ENCODE measurements around the gene C2orf49.
A peak's percentile ranks its signal among the peaks of the same experiment; 100 is the strongest.

C2orf49 gene

GRCh38 chr2:105364436-105365139 lies 27.2 kb downstream of the C2orf49 start:
- no peak for DNase-seq

DNA sequence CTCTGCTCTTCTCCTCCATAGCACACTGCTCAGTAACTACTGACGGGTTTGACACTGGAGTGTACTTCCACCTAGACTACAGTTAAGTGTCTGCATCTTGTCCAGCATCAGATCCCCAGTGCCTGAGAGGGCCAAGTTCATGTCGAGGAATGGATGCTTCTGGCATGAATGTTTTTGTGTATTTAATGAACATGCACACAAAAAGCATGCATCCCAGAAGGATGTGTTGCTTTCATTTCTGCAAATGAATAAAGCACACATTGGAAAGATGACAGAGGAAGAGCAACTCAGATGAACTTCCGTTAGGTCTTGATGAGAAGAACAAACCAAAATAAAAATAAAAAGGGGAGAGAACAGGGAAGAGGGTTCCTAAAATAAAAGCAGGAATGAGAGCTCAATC lies 27.9 kb downstream of the C2orf49 start:
- no peak for DNase-seq

DNA sequence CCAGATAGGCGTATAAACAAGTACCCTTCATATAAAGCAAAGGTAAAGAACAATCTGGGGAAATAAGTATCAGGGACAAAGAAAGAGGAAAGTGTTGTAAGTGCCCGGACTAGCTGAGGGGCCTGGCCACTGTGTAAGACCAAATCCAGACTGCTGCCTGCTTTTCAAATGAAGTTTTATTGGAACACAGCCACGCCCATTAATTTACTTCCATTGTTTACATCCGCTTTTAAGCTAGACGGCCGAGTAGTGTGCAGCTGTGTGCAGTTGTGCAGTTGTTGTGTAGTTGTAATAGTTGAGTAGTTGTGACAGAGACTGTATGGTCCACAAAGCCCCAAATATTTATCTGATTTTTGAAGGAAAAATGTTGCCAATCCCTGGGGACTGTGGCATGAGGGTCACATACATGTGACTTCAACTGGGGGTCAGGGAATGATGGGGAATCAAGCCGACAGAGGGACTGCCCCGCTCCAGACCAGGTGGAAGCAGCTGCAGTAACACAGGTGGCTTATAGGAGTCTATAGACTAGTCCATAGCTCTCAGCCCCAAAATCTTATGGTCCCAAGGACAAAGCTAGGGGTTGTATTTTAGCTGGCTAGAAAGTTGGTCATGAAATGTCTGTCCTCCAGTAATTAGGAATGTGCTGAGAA lies 31.5 kb downstream of the C2orf49 start:
- no peak for DNase-seq

GRCh38 chr2:105369777-105370690 lies 32.7 kb downstream of the C2orf49 start:
- peak; percentile 86 for DNase-seq

- no peak for DNase-seq
These were observed 33.8 kb downstream of the C2orf49 start for GRCh38 chr2:105371156-105371555.

DNA sequence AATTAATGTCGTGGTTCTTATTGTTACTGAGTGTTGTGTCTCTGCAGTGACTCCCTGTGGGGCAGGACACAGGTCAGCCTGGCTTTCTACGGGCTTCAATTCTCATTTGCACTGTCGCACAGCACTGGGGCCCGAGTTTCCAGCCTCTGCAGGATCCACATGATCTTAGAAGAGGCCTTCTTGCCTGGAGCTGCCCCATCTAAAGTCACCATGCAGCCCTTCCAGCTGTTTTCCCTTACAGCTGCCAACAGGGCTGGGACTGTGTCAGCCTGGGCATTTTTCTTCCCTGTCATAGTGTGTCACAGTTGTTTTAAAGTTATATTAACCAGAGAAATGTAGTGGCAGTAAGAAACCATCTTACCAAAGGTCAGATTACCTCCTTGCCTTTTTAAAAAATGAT lies 34.5 kb downstream of the C2orf49 start:
- DNase-seq, result no peak

DNA sequence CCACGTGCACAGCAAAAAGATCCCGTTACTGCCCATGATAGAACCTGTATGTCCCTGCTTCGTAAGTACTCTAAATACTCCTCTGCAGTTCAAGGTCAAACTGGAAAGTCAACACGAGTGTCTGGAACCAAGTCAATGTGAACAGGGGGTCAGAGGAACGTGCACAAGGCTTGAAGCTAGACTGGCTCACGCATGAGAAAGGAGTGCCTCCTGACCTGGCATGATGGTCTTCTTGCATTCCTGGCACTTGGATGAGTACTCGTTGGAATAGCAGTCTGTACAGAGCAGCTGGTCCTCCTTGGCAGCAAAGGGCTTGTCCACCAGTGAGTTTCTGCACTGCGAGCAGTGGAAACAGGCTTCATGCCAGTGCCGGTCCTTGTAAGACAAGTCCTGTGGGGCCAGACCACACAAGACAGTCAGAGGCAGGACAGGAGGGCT lies 36.0 kb downstream of the C2orf49 start:
- no peak for DNase-seq

- no peak for DNase-seq
These were observed 36.6 kb downstream of the C2orf49 start for GRCh38 chr2:105373895-105374401.

DNA sequence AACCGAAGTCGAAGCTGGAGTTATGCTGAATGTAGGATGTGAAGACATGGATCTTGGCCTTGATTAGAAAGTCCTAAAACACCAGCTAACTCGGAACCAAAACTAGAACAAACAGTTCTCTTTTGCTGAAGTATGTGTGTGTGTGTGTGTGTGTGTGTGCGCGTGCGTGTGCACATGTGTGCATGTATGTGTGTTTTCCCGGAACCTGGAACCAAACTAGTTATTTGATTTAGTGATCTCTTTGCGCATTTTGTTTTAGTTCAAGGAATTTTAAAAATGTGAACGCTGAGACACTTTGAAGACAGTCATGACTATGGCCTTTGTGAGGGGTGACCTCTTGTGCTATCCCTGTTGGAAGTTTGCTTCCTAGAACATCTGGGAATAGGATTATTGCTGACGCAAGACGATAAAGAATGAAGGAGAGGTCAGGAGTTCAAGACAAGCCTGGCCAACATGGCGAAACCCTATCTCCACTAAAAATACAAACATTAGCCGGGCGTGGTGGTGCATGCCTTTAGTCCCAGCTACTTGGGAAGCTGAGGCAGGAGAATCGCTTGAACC lies 37.7 kb downstream of the C2orf49 start:
- DNase-seq, result no peak

DNA sequence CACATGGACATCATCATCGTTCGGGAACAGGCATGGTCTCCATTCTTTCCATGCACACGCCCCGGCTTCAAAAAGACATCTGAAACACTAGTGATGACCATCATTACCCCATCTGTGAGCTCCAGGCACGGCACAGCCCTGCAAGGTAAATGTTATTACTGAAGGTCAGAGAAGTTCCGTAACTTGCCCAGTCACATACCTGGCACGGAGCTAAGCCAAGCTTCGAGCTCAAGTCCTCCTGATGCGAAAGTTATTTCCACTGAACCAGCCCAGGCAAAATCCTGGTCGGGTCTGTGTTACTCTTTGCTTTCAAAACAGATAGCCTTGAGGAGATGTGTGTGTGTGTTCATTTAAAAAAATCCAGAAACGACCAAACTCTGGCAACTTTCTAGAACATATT lies 38.7 kb downstream of the C2orf49 start:
- DNase-seq, result no peak

GRCh38 chr2:105376789-105377240 lies 39.5 kb downstream of the C2orf49 start:
- no peak for DNase-seq

GRCh38 chr2:105377871-105378270 lies 40.5 kb downstream of the C2orf49 start:
- no peak for DNase-seq

GRCh38 chr2:105378276-105378840 lies 41.0 kb downstream of the C2orf49 start:
- no peak for DNase-seq

- DNase-seq, result no peak
These were observed 41.6 kb downstream of the C2orf49 start for GRCh38 chr2:105378921-105379383.

DNA sequence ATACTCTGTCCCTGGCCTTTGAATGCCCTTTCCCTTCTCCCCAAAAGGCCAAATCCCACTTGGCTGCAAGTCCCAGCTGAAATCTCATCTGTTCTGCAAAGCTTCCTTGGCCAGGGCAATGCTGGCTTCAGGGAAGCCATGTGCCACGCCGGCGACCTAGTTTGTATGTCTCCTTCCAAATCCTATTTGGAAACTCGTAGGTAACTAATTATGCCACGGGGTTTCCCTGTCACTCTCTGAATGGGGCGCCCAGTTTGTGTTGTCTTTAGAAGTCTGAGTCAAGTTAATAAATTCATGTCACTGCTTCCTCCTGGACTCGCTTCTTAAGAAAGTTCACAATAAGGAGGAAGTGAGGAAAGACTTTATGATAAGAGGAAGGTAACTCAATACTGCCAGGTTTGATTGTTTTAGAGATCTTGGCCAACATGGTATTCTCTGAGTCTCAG lies 42.4 kb downstream of the C2orf49 start:
- DNase-seq, result no peak

GRCh38 chr2:105380432-105381100 lies 43.2 kb downstream of the C2orf49 start:
- DNase-seq, result no peak

- no peak for DNase-seq
These were observed 43.8 kb downstream of the C2orf49 start for GRCh38 chr2:105381101-105381668.

GRCh38 chr2:105382177-105382576 lies 44.8 kb downstream of the C2orf49 start:
- DNase-seq, result no peak

DNA sequence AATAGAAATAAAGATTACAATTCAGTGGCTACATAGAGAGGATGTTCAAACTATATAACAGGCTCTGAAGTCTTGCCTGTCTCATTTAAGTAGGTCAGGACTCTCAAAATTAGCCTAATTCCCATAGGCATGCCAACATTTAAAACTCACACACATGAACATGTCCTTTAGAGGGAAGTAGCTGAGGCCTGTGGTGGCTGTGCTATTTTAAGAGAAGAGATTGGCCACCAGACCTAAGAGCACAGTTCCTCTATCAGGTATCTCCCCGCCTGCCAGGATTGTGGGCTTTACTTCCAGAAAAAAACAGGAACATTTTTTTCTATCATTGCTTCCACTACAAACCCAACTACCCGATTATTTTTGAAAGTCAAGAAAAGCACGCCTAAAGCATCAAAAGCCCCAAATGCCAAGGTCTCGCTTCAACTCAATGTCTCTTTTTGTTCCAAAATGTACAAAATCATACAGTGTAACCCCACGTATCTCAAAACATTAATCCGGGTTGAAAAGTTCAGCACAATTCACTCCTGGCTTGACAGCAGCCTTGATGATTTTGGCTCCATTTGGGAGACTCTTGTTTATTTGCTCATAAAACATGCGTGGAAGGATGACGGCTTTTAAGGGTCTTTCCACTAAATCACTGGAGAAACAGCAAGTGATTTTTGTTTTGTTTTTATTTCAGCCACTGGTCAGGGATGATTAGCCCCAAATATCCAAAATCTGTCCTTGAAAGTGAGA lies 46.3 kb downstream of the C2orf49 start:
- DNase-seq, result no peak

DNA sequence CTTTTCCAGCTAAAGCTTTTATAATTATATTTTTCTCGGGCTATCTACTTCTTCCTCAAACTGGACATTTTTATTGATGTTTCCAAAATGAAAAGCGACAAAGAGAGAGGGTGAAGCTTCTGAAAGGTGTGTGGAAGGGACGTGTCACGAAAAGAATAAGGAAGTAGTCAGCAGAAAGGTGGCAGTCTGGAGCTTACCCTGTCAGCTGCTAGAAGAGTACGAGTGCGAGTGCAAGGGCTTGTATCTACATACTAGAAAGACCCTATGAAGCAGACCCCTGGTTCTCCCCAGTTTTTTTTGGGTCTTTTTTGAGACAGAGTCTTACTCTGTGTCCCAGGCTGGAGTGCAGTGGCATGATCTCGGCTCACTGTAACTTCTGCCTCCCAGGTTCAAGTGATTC lies 46.9 kb downstream of the C2orf49 start:
- no peak for DNase-seq

- DNase-seq, result no peak
These were observed 47.5 kb downstream of the C2orf49 start for GRCh38 chr2:105384861-105385260.

All from activated T-cell treated with anti-CD3 and anti-CD28 coated beads, Interleukin-2, amount 50 U/mL, for 1 hour (primary cell).